GM12875 (cell line): ENCODE measurements around the gene N4BP2L1.

Source experiments
- H3K4me3 ChIP-seq: one replicate; pipeline ENCODE4 v1.5.1; 2011; ENCODE audit warnings: low read depth, low read length, control low read depth
- CTCF ChIP-seq: IDR thresholded peaks from 2 replicates; pipeline ENCODE4 v1.5.1; 2011; ENCODE audit warnings: low read depth, mild to moderate bottlenecking, control low read depth, inconsistent platforms, low read length, moderate library complexity, borderline replicate concordance; ENCODE audit not compliant: insufficient read depth

N4BP2L1 gene

GRCh38 chr13:32409561-32410421, 18.1 kb downstream of the N4BP2L1 start:
- no peak for TF ChIP-seq CTCF
- H3K4me3 ChIP-seq: no peak overlapping the region

- H3K4me3 ChIP-seq: no peak overlapping the region
- TF ChIP-seq CTCF: no peak
Observed at GRCh38 chr13:32409001-32409313, 19.0 kb downstream of the N4BP2L1 start.

GRCh38 chr13:32408296-32409000, 19.5 kb downstream of the N4BP2L1 start:
- no peak for TF ChIP-seq CTCF
- no peak overlapping the region for H3K4me3 ChIP-seq

- H3K4me3 ChIP-seq: no peak overlapping the region
- TF ChIP-seq CTCF: no peak
Observed at GRCh38 chr13:32407854-32408253, 20.1 kb downstream of the N4BP2L1 start.

GRCh38 chr13:32403108-32403507, 24.8 kb downstream of the N4BP2L1 start:
- no peak for TF ChIP-seq CTCF
- no peak overlapping the region for H3K4me3 ChIP-seq

- TF ChIP-seq CTCF: no peak
- no peak overlapping the region for H3K4me3 ChIP-seq
Observed at GRCh38 chr13:32391101-32391619, 36.8 kb downstream of the N4BP2L1 start.
